ENCODE results near the gene LGALS1. TPM values are rescaled to one million over a fixed set of nuclear protein-coding genes. Genes with fewer than 3 reads are reported as not detected.
A peak's percentile ranks its signal among the peaks of the same experiment; 100 is the strongest.
"Not testable (repeated sequence)": the region's sequence is repeated elsewhere in the genome, so short reads cannot be mapped to it uniquely, and the experiment has no call there.

Gene LGALS1
- total RNA-seq, 2 experiments from 2014 or later: 1,444 to 1,502 TPM

GRCh38 chr22:37692627-37693285, 17.3 kb downstream of the LGALS1 start:
- H3K27ac Mint-ChIP-seq: no peak overlapping the region
- POLR2A ChIA-PET: no interaction called here
- ATAC-seq: no peak
- no peak for DNase-seq
- no peaks in the 10 kb centered on the region for H3K9me3 Mint-ChIP-seq (ENCODE audit: insufficient read depth)
- CTCF ChIA-PET: interaction anchor here (2.4 kb wide), 1 partner anchor 49 kb away, joined by 9 read pairs; no protein-coding TSS in a partner anchor
- H3K4me1 Mint-ChIP-seq (ENCODE audit: low read depth): peaks cover 28% of the 10 kb centered on the region
- H3K4me3 Mint-ChIP-seq: no peak overlapping the region
- H3K27me3 Mint-ChIP-seq (ENCODE audit: low read depth): no peaks in the 10 kb centered on the region
- H3K36me3 Mint-ChIP-seq (ENCODE audit: low read depth): peaks cover 47% of the 10 kb centered on the region

- CTCF ChIA-PET: interaction anchor here (0.6 to 2.4 kb wide), 3 partner anchors 18 to 155 kb away, joined by 3 to 9 read pairs (median 4); no protein-coding TSS in a partner anchor
- peaks cover 36% of the 10 kb centered on the region for H3K36me3 Mint-ChIP-seq (ENCODE audit: low read depth)
- DNase-seq; H3K27ac Mint-ChIP-seq; ATAC-seq; H3K27me3 Mint-ChIP-seq (ENCODE audit: low read depth); POLR2A ChIA-PET; H3K4me3 Mint-ChIP-seq; H3K9me3 Mint-ChIP-seq (ENCODE audit: insufficient read depth): not testable (repeated sequence)
- H3K4me1 Mint-ChIP-seq (ENCODE audit: low read depth): peaks cover 19% of the 10 kb centered on the region
Measured at GRCh38 chr22:37694131-37694530, 18.7 kb downstream of the LGALS1 start.

GRCh38 chr22:37696260-37696656, 20.8 kb downstream of the LGALS1 start:
- Mint-ChIP-seq H3K4me1 (ENCODE audit: low read depth) (peaks cover 22% of the 10 kb centered on the region), H3K4me3 (peak overlapping the region; percentile 2), H3K36me3 (ENCODE audit: low read depth) (peaks cover 22% of the 10 kb centered on the region)
- H3K27ac Mint-ChIP-seq; H3K9me3 Mint-ChIP-seq (ENCODE audit: insufficient read depth); H3K27me3 Mint-ChIP-seq (ENCODE audit: low read depth); ATAC-seq; DNase-seq: not testable (repeated sequence)
- POLR2A ChIA-PET: interaction anchor here (0.9 to 1.1 kb wide), 2 partner anchors 10 to 16 kb away, joined by 3 to 5 read pairs; partner anchors contain the start of gene NOL12
- CTCF ChIA-PET: interaction anchor here (1.1 to 2.8 kb wide), 5 partner anchors 15 to 53 kb away, joined by 4 to 11 read pairs (median 5); partner anchors contain the start of gene LGALS1

- H3K27me3 Mint-ChIP-seq (ENCODE audit: low read depth): no peaks in the 10 kb centered on the region
- H3K27ac Mint-ChIP-seq: peak within 1 kb of the TSS; percentile 10
- peaks cover 16% of the 10 kb centered on the region for H3K36me3 Mint-ChIP-seq (ENCODE audit: low read depth)
- peak; percentile 100 for ATAC-seq
- no peaks in the 10 kb centered on the region for H3K9me3 Mint-ChIP-seq (ENCODE audit: insufficient read depth)
- peaks cover 27% of the 10 kb centered on the region for H3K4me1 Mint-ChIP-seq (ENCODE audit: low read depth)
- peak within 1 kb of the TSS; percentile 52 for H3K4me3 Mint-ChIP-seq
- POLR2A ChIA-PET: no interaction called here
- DNase-seq: peak; percentile 93
- CTCF ChIA-PET: interaction anchor here (0.6 to 2.8 kb wide), 6 partner anchors 15 to 88 kb away, joined by 3 to 11 read pairs (median 5); partner anchors contain the start of genes GGA1 and LGALS1
Measured at GRCh38 chr22:37696657-37697537, 21.5 kb downstream of the LGALS1 start, which contains the start of gene TRIOBP. TSS of gene TRIOBP (plus strand) at chr22:37697048. CDS start at chr22:37701366, 4,318 bp downstream.

- H3K36me3 Mint-ChIP-seq (ENCODE audit: low read depth): peaks cover 13% of the 10 kb centered on the region
- ChIA-PET CTCF (interaction anchor here (0.6 to 2.8 kb wide), 4 partner anchors 16 to 88 kb away, joined by 3 to 11 read pairs (median 4); partner anchors contain the start of genes GGA1 and LGALS1), POLR2A (no interaction called here)
- no peak overlapping the region for H3K27ac Mint-ChIP-seq
- peaks cover 27% of the 10 kb centered on the region for H3K4me1 Mint-ChIP-seq (ENCODE audit: low read depth)
- DNase-seq (no peak), ATAC-seq (no peak)
- H3K9me3 Mint-ChIP-seq (ENCODE audit: insufficient read depth): no peaks in the 10 kb centered on the region
- H3K27me3 Mint-ChIP-seq (ENCODE audit: low read depth): no peaks in the 10 kb centered on the region
- H3K4me3 Mint-ChIP-seq: no peak overlapping the region
Measured at GRCh38 chr22:37697538-37697835, 22.1 kb downstream of the LGALS1 start.

- ChIA-PET CTCF (no interaction called here), POLR2A (no interaction called here)
- no peaks in the 10 kb centered on the region for H3K9me3 Mint-ChIP-seq (ENCODE audit: insufficient read depth)
- peaks cover 18% of the 10 kb centered on the region for H3K4me1 Mint-ChIP-seq (ENCODE audit: low read depth)
- ATAC-seq (no peak), DNase-seq (no peak)
- peaks cover 6% of the 10 kb centered on the region for H3K36me3 Mint-ChIP-seq (ENCODE audit: low read depth)
- no peak overlapping the region for H3K4me3 Mint-ChIP-seq
- no peaks in the 10 kb centered on the region for H3K27me3 Mint-ChIP-seq (ENCODE audit: low read depth)
- H3K27ac Mint-ChIP-seq: no peak overlapping the region
Measured at GRCh38 chr22:37701141-37701786, 25.8 kb downstream of the LGALS1 start.

- H3K27ac Mint-ChIP-seq: no peak overlapping the region
- H3K36me3 Mint-ChIP-seq (ENCODE audit: low read depth): peaks cover 3% of the 10 kb centered on the region
- H3K27me3 Mint-ChIP-seq (ENCODE audit: low read depth): no peaks in the 10 kb centered on the region
- peaks cover 9% of the 10 kb centered on the region for H3K4me1 Mint-ChIP-seq (ENCODE audit: low read depth)
- no peak for DNase-seq
- H3K4me3 Mint-ChIP-seq: no peak overlapping the region
- ATAC-seq: no peak
- ChIA-PET CTCF (interaction anchor here (1.5 kb wide), 1 partner anchor 61 kb away, joined by 4 read pairs; no protein-coding TSS in a partner anchor), POLR2A (no interaction called here)
- no peaks in the 10 kb centered on the region for H3K9me3 Mint-ChIP-seq (ENCODE audit: insufficient read depth)
Measured at GRCh38 chr22:37703906-37704305, 28.5 kb downstream of the LGALS1 start.

GRCh38 chr22:37704645-37705044, 29.2 kb downstream of the LGALS1 start:
- CTCF ChIA-PET: interaction anchor here (1.5 kb wide), 1 partner anchor 61 kb away, joined by 4 read pairs; no protein-coding TSS in a partner anchor
- POLR2A ChIA-PET: no interaction called here
- peaks cover 9% of the 10 kb centered on the region for H3K4me1 Mint-ChIP-seq (ENCODE audit: low read depth)

GRCh38 chr22:37705205-37705604, 29.8 kb downstream of the LGALS1 start:
- H3K36me3 Mint-ChIP-seq (ENCODE audit: low read depth): peaks cover 5% of the 10 kb centered on the region
- no peak overlapping the region for H3K4me3 Mint-ChIP-seq
- ChIA-PET CTCF (no interaction called here), POLR2A (no interaction called here)
- no peaks in the 10 kb centered on the region for H3K9me3 Mint-ChIP-seq (ENCODE audit: insufficient read depth)
- peaks cover 9% of the 10 kb centered on the region for H3K4me1 Mint-ChIP-seq (ENCODE audit: low read depth)
- DNase-seq (no peak), ATAC-seq (no peak)
- H3K27me3 Mint-ChIP-seq (ENCODE audit: low read depth): no peaks in the 10 kb centered on the region
- no peak overlapping the region for H3K27ac Mint-ChIP-seq

More at GRCh38 chr22:37704645-37705044, 29.2 kb downstream of the LGALS1 start:
- H3K4me3 Mint-ChIP-seq: no peak overlapping the region
- ATAC-seq (no peak), DNase-seq (no peak)
- no peaks in the 10 kb centered on the region for H3K9me3 Mint-ChIP-seq (ENCODE audit: insufficient read depth)
- no peak overlapping the region for H3K27ac Mint-ChIP-seq
- peaks cover 3% of the 10 kb centered on the region for H3K36me3 Mint-ChIP-seq (ENCODE audit: low read depth)
- no peaks in the 10 kb centered on the region for H3K27me3 Mint-ChIP-seq (ENCODE audit: low read depth)

GRCh38 chr22:37708580-37709444, 33.4 kb downstream of the LGALS1 start:
- Mint-ChIP-seq H3K4me1 (ENCODE audit: low read depth) (no peaks in the 10 kb centered on the region), H3K27me3 (ENCODE audit: low read depth) (no peaks in the 10 kb centered on the region), H3K27ac (no peak overlapping the region), H3K4me3 (no peak overlapping the region), H3K36me3 (ENCODE audit: low read depth) (peaks cover 3% of the 10 kb centered on the region), H3K9me3 (ENCODE audit: insufficient read depth) (no peaks in the 10 kb centered on the region)
- ATAC-seq (no peak), DNase-seq (no peak)
- ChIA-PET CTCF (no interaction called here), POLR2A (no interaction called here)

- H3K9me3 Mint-ChIP-seq (ENCODE audit: insufficient read depth): no peaks in the 10 kb centered on the region
- peaks cover 2% of the 10 kb centered on the region for H3K36me3 Mint-ChIP-seq (ENCODE audit: low read depth)
- H3K27ac Mint-ChIP-seq: no peak overlapping the region
- CTCF ChIA-PET: no interaction called here
- ATAC-seq: no peak
- H3K4me3 Mint-ChIP-seq: no peak overlapping the region
- no peaks in the 10 kb centered on the region for H3K27me3 Mint-ChIP-seq (ENCODE audit: low read depth)
- DNase-seq: no peak
- POLR2A ChIA-PET: no interaction called here
- H3K4me1 Mint-ChIP-seq (ENCODE audit: low read depth): no peaks in the 10 kb centered on the region
Measured at GRCh38 chr22:37709445-37709765, 34.0 kb downstream of the LGALS1 start.
